Kidney epithelial cell (primary cell): ENCODE data around the gene ZNF101. TPM values are rescaled to one million over a fixed set of nuclear protein-coding genes. Genes with fewer than 3 reads are reported as not detected.
A peak's percentile ranks its signal among the peaks of the same experiment; 100 is the strongest.

ENCODE experiments used
- DNase-seq: peaks from one replicate; pipeline ENCODE4 v3.0.0-alpha.2; 2010; ENCODE audit warnings: low read depth
- H3K27me3 ChIP-seq: 2 replicates; pipeline ENCODE4 v1.6.0; 2011; ENCODE audit warnings: low read length; ENCODE audit not compliant: control insufficient read depth, insufficient read depth
- H3K36me3 ChIP-seq: 2 replicates; pipeline ENCODE4 v1.5.1; 2011; ENCODE audit warnings: low read length; ENCODE audit not compliant: control insufficient read depth, insufficient read depth
- H3K4me3 ChIP-seq: 2 replicates; pipeline ENCODE4 v1.5.1; 2011; ENCODE audit warnings: low read depth, mild to moderate bottlenecking, control low read depth, low read length
- CTCF ChIP-seq: IDR thresholded peaks from 2 replicates; pipeline ENCODE4 v1.5.1; 2011; ENCODE audit warnings: mild to moderate bottlenecking, moderate library complexity, low read length, control low read depth, inconsistent platforms; ENCODE audit not compliant: insufficient read depth, poor library complexity, severe bottlenecking
- total RNA-seq: library from RNA; depleted of rRNA; stranded (reverse); fragments of >200 nt; gene quantifications from 2 replicates; pipeline ENCODE4 v1.2.3, GENCODE V29; 2015

Gene ZNF101
- 4.9 and 5.3 TPM in 2 replicates for total RNA-seq

DNA sequence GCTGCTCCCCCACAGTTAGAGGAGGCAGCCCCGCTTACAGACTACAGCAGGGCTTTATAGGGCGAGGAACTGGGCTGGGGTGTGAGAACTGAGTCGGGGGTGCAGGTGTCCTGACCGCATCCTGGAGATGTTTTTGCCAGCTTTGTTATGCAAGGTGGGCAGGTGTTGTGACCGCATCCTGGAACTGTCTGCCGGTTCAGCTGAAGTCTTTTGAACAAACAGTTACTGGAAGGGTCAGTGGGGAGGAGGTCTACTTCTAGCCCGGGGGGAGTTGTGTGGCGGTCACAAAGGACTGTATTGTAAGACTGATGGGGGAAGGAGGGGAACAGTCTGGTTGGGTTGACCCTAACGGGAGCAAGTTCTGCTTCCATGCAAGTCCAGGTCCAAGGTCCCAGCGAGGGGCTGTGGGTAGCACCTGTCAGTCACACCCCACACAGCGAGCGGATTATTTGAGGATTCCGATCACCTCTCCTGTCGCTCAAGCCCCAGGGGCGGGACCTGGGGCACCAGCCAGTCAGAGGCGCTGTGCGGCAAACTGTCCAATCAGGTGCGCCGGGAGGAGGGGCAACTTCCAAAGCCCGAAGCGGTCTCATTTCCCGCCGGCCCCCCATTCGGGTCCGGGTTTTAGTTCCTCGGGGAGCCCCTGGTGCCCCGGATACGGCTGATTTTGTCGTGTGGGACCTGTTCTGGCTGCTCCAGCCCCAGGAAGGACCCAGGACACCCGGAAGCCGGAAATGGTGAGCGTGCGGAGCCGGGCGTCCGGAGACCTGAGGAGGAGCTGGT, at the start of gene ZNF101:
TSS of gene ZNF101 (plus strand) at position 610 of the 783 bp plus-strand sequence. CDS start at position 735, 125 bp downstream.
- Histone ChIP-seq H3K4me3 (peak within 1 kb of the TSS; percentile 77), H3K27me3 (no peaks in the 10 kb centered on the region), H3K36me3 (no peaks in the 10 kb centered on the region)
- no peak for TF ChIP-seq CTCF
- DNase-seq: peak; percentile 71

GRCh38 chr19:19619181-19619848, 49.3 kb upstream of the ZNF101 start:
- no peak for TF ChIP-seq CTCF
- Histone ChIP-seq H3K4me3 (no peak overlapping the region), H3K27me3 (no peaks in the 10 kb centered on the region), H3K36me3 (no peaks in the 10 kb centered on the region)
- DNase-seq: no peak

DNA sequence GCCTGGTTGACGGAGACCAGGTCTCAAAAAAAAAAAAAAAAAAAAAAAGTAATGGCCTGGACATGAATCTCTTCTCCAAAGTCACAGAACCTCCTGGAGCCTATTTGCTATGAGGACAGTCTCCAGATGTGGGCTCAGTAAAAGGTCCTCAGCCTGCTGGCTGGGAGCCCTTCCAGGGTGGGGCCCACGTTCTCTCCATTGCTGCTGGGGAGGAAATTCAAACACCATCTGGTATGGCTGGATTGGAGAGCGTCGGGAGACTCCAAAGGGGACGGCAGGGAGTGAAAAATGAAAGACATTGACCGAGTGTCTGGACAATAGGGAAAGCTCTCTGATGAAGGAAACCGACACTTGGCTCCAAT, 48.8 kb upstream of the ZNF101 start:
- Histone ChIP-seq H3K36me3 (no peaks in the 10 kb centered on the region), H3K4me3 (no peak overlapping the region)
- DNase-seq: no peak

GRCh38 chr19:19623383-19623782, 45.3 kb upstream of the ZNF101 start:
- DNase-seq: no peak
- H3K36me3 ChIP-seq: no peaks in the 10 kb centered on the region
- TF ChIP-seq CTCF: no peak
- H3K27me3 ChIP-seq: no peaks in the 10 kb centered on the region
- H3K4me3 ChIP-seq: no peak overlapping the region

More for the DNA sequence above, 48.8 kb upstream of the ZNF101 start:
- no peak for TF ChIP-seq CTCF
- no peaks in the 10 kb centered on the region for H3K27me3 ChIP-seq

DNA sequence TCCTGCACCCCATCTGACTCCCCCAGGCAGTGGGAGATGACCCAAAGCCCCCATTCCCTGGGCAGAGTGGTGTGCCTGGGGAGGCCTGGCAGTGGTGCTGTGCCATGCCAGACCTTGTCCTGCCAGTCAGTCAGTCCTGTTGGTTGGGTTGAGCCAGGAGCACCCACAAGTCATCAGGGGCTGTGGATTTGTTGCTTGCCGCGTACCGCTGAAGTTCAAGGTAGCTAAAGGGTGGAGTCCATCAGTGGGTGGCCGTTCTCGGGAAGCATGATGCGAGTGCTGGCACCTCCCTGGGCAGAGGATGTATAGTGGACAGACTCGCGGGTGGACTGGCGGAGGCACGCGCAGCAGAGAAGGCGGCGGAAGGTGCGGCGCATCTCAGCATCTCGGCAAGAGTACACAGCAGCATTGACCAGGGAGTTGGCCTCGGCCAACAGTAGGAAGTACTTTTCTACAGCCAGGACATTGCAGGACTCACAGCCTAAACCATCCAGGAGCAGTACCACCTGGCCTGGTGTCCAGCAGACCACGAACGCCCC, 44.5 kb upstream of the ZNF101 start:
- no peak for TF ChIP-seq CTCF
- DNase-seq: no peak
- H3K27me3 ChIP-seq: no peaks in the 10 kb centered on the region
- H3K36me3 ChIP-seq: no peaks in the 10 kb centered on the region
- no peak overlapping the region for H3K4me3 ChIP-seq
